Activated effector memory CD4-positive, alpha-beta T cell treated with anti-CD3 and anti-CD28 coated beads, Interleukin-2, amount 50 U/mL, for 16 hours (primary cell): ENCODE measurements around the gene SETBP1.

Source experiments
- DNase-seq: peaks from one replicate; pipeline ENCODE4 v3.0.0-alpha.2; 2020

The SETBP1 gene

GRCh38 chr18:45100321-45101105 lies 419.8 kb downstream of the SETBP1 start:
- no peak for DNase-seq

- no peak for DNase-seq
Observed at GRCh38 chr18:45102126-45102525, 421.4 kb downstream of the SETBP1 start.

- no peak for DNase-seq
Observed at GRCh38 chr18:45102863-45103262, 422.2 kb downstream of the SETBP1 start.

- no peak for DNase-seq
Observed at GRCh38 chr18:45103319-45104048, 422.8 kb downstream of the SETBP1 start.

- no peak for DNase-seq
Observed at GRCh38 chr18:45104049-45104395, 423.3 kb downstream of the SETBP1 start.

- DNase-seq: no peak
Observed at GRCh38 chr18:45106331-45106774, 425.7 kb downstream of the SETBP1 start.

GRCh38 chr18:45107425-45107824 lies 426.7 kb downstream of the SETBP1 start:
- DNase-seq: no peak

- no peak for DNase-seq
Observed at GRCh38 chr18:45108754-45109153, 428.1 kb downstream of the SETBP1 start.

GRCh38 chr18:45109271-45109670 lies 428.6 kb downstream of the SETBP1 start:
- DNase-seq: no peak

- DNase-seq: no peak
Observed at GRCh38 chr18:45109706-45110105, 429.0 kb downstream of the SETBP1 start.

GRCh38 chr18:45110577-45111501 lies 430.2 kb downstream of the SETBP1 start:
- no peak for DNase-seq

- DNase-seq: no peak
Observed at GRCh38 chr18:45111502-45111848, 430.8 kb downstream of the SETBP1 start.

GRCh38 chr18:45112682-45113081 lies 432.0 kb downstream of the SETBP1 start:
- no peak for DNase-seq

GRCh38 chr18:45116116-45116515 lies 435.4 kb downstream of the SETBP1 start:
- no peak for DNase-seq
